ENCODE data around the gene ZBTB20.

Gene ZBTB20

DNA sequence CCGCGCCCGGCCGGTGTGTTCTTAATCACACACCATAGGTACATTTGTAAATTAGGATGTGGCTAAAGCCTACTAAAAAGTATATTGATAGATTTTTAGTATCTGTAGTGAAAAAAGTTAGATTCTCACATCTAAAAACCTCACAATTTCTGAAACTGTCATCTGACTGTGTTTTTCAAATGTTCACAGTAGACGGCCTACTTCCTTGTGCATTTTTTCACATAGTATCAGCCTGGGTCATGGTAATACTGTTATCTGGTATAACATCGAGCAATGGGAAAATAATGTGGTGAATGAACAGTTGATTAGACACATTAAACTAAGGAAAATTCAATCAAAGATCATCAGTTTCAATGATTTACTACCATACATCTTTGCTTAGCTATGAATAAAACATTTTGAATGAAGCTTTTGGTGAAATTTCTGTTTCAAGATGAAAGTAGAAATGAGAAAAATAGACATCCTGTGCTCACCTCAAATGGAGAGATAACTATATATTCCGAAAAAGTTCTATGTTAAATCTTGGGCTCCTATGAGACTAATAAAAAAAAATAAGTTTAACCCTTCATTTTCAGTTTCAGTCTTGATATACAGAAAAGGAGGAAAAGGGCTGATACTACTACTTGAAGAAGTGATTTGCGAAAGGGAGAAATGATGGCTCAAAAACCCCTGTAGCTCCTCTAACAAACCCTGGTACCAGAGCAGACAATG is 262.7 kb downstream of the ZBTB20 start:
- TF ChIP-seq, protein P1, sequence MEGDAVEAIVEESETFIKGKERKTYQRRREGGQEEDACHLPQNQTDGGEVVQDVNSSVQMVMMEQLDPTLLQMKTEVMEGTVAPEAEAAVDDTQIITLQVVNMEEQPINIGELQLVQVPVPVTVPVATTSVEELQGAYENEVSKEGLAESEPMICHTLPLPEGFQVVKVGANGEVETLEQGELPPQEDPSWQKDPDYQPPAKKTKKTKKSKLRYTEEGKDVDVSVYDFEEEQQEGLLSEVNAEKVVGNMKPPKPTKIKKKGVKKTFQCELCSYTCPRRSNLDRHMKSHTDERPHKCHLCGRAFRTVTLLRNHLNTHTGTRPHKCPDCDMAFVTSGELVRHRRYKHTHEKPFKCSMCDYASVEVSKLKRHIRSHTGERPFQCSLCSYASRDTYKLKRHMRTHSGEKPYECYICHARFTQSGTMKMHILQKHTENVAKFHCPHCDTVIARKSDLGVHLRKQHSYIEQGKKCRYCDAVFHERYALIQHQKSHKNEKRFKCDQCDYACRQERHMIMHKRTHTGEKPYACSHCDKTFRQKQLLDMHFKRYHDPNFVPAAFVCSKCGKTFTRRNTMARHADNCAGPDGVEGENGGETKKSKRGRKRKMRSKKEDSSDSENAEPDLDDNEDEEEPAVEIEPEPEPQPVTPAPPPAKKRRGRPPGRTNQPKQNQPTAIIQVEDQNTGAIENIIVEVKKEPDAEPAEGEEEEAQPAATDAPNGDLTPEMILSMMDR (conservative IDR thresholded peaks at IDR 0.05; ENCODE audit: low read depth, low read length): no peak
- H3K4me3 ChIP-seq (ENCODE audit: low read length): no peak overlapping the region
- no peak for DNase-seq (ENCODE audit: low read depth)

DNA sequence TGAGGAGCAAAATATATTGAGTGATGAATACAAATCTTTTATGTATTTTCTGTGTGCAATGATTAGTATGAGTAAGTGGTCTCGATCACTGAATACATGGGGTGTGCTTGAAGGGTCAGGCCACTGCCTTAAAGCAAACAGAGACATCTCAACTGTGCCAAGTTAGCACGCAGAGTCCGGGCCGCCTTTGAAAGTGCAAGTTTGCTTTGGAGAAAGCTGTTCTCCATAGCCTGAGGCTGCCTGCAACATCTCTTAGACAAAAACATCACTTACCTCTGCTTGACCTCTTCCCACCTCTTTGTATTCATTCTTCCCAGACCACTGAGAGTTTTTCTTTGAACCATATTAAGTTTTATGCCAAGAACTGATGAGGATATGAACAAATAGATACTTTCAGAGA is 267.0 kb downstream of the ZBTB20 start:
- H3K4me3 ChIP-seq (ENCODE audit: low read length): no peak overlapping the region
- DNase-seq (ENCODE audit: low read depth): no peak

DNA sequence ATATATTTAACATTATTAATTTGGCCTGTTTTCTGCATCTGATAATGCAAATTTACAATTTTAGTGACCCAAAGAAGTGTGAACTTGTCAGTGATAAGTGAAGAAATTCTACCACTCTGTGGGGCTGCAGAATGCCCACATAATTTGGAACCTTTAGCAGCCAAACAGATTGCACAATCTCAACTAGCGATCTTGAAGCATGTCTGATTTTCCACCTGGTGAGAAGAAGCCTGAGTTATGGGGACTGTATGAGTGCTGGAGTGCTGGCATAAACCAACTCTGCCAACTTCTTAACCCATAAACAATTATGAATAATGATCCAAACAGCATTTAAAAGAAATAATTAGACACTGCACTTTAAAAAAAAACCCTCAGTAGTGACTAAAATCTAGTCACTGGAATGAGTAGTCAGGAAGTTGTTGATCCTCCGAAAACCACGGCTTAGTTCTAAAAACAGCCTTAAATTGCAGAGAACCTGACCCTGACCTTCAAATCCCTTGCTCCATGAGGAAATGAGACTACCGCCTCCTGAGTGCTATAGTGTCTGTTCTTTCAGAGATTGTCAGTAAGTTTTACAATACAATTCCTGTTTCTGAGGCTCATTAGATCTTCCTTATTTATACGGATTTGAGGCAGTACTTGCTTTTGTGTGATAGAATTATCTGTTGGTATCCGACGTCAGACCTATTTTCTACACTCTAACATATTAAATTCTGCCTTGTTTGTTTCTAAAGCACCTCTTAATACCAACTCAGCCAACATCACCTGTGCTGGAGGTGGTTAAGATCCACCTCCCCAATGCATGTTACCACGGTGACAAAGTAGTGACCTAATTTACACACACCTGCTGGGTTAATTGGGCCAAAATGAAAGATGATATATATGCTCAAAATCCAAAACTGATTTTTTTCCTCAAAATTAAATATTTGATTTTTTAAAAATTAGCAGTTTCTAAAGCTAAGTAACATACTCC is 267.7 kb downstream of the ZBTB20 start:
- TF ChIP-seq, protein P1 (conservative IDR thresholded peaks at IDR 0.05; ENCODE audit: low read depth, low read length): no peak
- no peak overlapping the region for H3K4me3 ChIP-seq (ENCODE audit: low read length)
- DNase-seq (ENCODE audit: low read depth): peak; percentile 48

More for the DNA sequence above, 267.0 kb downstream of the ZBTB20 start:
- TF ChIP-seq, protein P1 (conservative IDR thresholded peaks at IDR 0.05; ENCODE audit: low read depth, low read length): no peak

DNA sequence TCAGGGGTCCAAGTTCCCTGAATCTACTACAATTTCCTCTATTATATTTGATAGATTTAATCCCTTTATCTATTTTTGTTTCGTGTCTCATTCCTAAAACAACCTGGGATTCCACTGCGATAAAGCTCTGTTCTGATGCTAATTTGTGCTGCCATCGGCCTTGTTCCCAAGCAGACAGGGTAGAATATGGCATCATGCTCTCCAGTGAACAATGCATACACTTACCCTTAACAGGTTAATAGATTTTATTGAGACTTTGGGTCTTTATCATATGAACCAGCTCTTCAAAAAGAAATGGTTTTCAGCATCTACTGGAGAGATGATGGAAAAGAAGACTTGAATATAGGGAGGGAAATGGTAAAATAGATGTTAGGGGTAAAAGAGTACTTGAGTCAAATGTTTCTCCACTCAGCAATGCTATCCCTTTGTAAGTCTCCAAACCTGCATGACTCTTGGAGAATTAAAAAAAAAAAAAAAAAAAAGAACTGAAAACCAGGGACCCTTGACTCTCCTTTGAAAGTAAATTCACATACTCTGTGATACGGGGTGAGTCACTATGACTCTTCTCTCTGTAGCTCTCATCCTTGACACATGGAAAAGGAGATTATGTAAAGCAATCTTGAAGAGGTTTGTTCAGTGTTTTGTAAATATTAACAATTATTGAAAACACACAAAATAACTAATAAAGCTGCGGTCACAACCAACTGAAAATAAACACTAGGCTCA is 268.8 kb downstream of the ZBTB20 start:
- H3K4me3 ChIP-seq (ENCODE audit: low read length): no peak overlapping the region
- DNase-seq (ENCODE audit: low read depth): no peak
- TF ChIP-seq, protein P1 (conservative IDR thresholded peaks at IDR 0.05; ENCODE audit: low read depth, low read length): no peak

DNA sequence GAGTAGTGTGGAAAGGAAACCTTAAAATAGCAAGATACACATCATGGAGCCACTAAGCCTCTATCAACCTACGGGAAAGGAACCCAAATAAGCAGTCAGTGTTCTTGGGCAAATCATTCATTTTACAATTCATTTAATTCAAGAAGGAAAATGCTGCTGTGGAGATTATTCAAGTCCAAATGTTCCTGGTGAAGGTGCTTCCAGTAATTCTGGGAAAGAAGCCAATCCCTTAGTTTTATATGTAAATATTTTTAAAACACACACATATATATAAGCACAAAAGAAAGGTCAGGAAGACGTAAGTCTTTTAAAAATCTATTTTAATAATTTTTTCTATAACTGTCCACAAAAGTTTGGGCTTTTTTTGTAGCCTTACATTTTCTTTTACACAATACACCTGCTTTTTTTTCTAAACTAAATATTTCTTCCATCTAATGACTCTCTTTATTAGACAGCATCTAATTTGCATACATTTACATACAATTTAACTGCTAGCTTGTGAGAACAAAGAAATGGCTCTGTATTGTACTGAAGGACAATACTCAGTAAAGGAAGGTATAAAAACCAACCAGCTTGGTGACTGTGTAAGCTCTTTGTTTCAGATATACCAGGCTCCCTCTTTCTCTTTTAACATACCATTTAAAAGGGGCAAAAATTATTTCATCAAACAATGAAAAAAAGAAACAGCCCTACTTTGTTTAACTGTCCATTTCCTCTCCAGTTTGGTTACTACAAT is 269.5 kb downstream of the ZBTB20 start:
- H3K4me3 ChIP-seq (ENCODE audit: low read length): no peak overlapping the region
- no peak for DNase-seq (ENCODE audit: low read depth)
- TF ChIP-seq, protein P1 (conservative IDR thresholded peaks at IDR 0.05; ENCODE audit: low read depth, low read length): no peak

DNA sequence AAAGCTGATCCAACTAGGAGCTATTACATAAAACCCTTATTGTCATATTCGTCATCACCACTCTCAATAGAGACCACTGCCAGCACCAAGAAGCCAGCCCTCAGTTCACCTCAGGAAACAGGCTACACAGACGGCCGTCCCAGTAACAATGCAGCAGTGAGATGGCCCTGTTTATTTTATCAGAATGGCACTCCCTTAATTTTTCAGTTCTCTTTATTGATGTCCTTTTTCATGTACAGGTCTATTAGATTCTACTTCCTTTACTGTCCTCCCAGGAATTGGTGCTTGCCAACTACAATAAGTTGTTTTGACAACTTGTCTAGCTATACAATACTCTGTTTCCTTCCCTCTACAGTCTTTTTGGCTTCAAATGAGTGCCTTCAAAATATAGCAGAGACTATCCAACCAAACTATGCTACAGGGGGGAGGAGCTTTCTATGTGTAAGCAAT is 272.5 kb downstream of the ZBTB20 start:
- no peak for DNase-seq (ENCODE audit: low read depth)
- TF ChIP-seq, protein P1 (conservative IDR thresholded peaks at IDR 0.05; ENCODE audit: low read depth, low read length): no peak
- no peak overlapping the region for H3K4me3 ChIP-seq (ENCODE audit: low read length)
